K562 (cell line): ENCODE measurements around the gene DIPK1B. TPM values are rescaled to one million over a fixed set of nuclear protein-coding genes. Genes with fewer than 3 reads are reported as not detected.

Experiments used
- AFF1 ChIP-seq, 2 experiments: fragments of 450-650 bp; IDR thresholded peaks; 2 replicates each; pipeline ENCODE4 v1.6.1; 2018; ENCODE audit warnings: mild to moderate bottlenecking in 2 of 2, low read depth in 1 of 2; ENCODE audit not compliant: partially characterized antibody in 2 of 2
- CCAR2 ChIP-seq: fragments of 200-400 bp; formaldehyde crosslinking; IDR thresholded peaks from 2 replicates; pipeline ENCODE4 v1.6.1; 2017; ENCODE audit warnings: mild to moderate bottlenecking, low read depth, low read length
- CCNT2 ChIP-seq: IDR thresholded peaks from 2 replicates; pipeline ENCODE4 v1.6.1; 2011; ENCODE audit warnings: borderline replicate concordance, low read depth, mild to moderate bottlenecking, moderate library complexity, mixed read lengths, low read length; ENCODE audit not compliant: insufficient read length; ENCODE audit errors: extremely low read depth
- CXXC5 ChIP-seq: fragments of 250-450 bp; sonication (Bioruptor Pico); IDR thresholded peaks from 2 replicates; pipeline ENCODE4 v1.8.0; 2022; ENCODE audit warnings: inconsistent platforms, mild to moderate bottlenecking, moderate library complexity
- ILF3 ChIP-seq: fragments of 450-650 bp; IDR thresholded peaks from 2 replicates; pipeline ENCODE4 v1.6.1; 2018; ENCODE audit warnings: antibody characterized with exemption, mild to moderate bottlenecking, moderate library complexity, borderline replicate concordance
- MECOM ChIP-seq: fragments of 250-450 bp; sonication (Bioruptor Pico); IDR thresholded peaks from 2 replicates; pipeline ENCODE4 v1.8.0; 2022; ENCODE audit warnings: inconsistent platforms
- MYNN ChIP-seq, 2 experiments: sonication (generic); formaldehyde crosslinking in 1 of 2; IDR thresholded peaks; 2 replicates each; pipeline versions ENCODE4 v1.5.0 to v1.6.1; 2016 to 2020; ENCODE audit warnings: antibody characterized with exemption in 1 of 2, missing genetic modification reagents in 1 of 2
- PCBP2 ChIP-seq: fragments of 200-400 bp; formaldehyde crosslinking; IDR thresholded peaks from 2 replicates; pipeline ENCODE4 v1.6.1; 2018; ENCODE audit warnings: low read length, low read depth, mild to moderate bottlenecking, moderate library complexity; ENCODE audit not compliant: poor library complexity, severe bottlenecking
- POLR2G ChIP-seq: fragments of 200-400 bp; formaldehyde crosslinking; IDR thresholded peaks from 2 replicates; pipeline ENCODE4 v1.6.1; 2017; ENCODE audit warnings: low read depth, mild to moderate bottlenecking, antibody characterized with exemption, low read length, moderate library complexity
- PYGO2 ChIP-seq: fragments of 450-650 bp; IDR thresholded peaks from 2 replicates; pipeline ENCODE4 v1.6.1; 2016; ENCODE audit warnings: mild to moderate bottlenecking, missing genetic modification characterization, moderate library complexity, missing compliant biosample characterization
- UBTF ChIP-seq, 2 experiments: IDR thresholded peaks; 2 replicates each; pipeline ENCODE4 v1.6.1; 2012; ENCODE audit warnings: improper control_type of control experiment in 2 of 2, low read depth in 2 of 2, low read length in 2 of 2, borderline replicate concordance in 1 of 2
- ZFP30 ChIP-seq: fragments of 250-450 bp; sonication (Bioruptor Pico); IDR thresholded peaks from 2 replicates; pipeline ENCODE4 v1.8.0; 2022; ENCODE audit warnings: moderate library complexity, mild to moderate bottlenecking, inconsistent platforms, borderline replicate concordance
- ZFP91 ChIP-seq: sonication (generic); formaldehyde crosslinking; IDR thresholded peaks from 2 replicates; pipeline ENCODE4 v1.8.0; 2022; ENCODE audit warnings: mild to moderate bottlenecking, missing genetic modification reagents
- ZNF175 ChIP-seq: fragments of 200-800 bp; sonication (Bioruptor generic); IDR thresholded peaks from 2 replicates; pipeline ENCODE4 v1.6.1; 2016; ENCODE audit warnings: low read depth, mild to moderate bottlenecking, missing genetic modification characterization, missing compliant biosample characterization
- ZNF780A ChIP-seq: fragments of 250-450 bp; sonication (Bioruptor Pico); IDR thresholded peaks from 2 replicates; pipeline ENCODE4 v1.5.0; 2021; ENCODE audit warnings: mild to moderate bottlenecking
- polyA plus RNA-seq, 8 experiments: library from polyadenylated mRNA; depleted of rRNA in 4 of 8; stranded (reverse) in 5 of 8; unstranded in 3 of 8; fragments of >200 nt; fragmentation: Nextera tagmentation in 2 of 8; fragmentation: Illumina TruSeq in 1 of 8; extraction: Ambion mirVana in 2 of 8; extraction: Trizol in 1 of 8; gene quantifications; 2 replicates each; pipeline versions ENCODE4 v1.2.1 to v1.2.3, GENCODE V29; 2011 to 2014; ENCODE audit warnings: inconsistent platforms in 1 of 8, missing spikeins in 1 of 8
- total RNA-seq, 7 experiments: library from RNA; depleted of rRNA in 6 of 7; stranded (reverse); fragments of >200 nt in 6 of 7; fragmentation: Illumina TruSeq in 2 of 7; extraction: Trizol in 2 of 7; gene quantifications; 2 replicates each; pipeline versions ENCODE4 v1.2.1 to v1.2.3, GENCODE V29; 2011 to 2021; ENCODE audit warnings: low replicate concordance in 1 of 7
- TF ChIP-seq, protein P1 (sequence below): fragments of 250-450 bp; sonication (Bioruptor Pico); IDR thresholded peaks from 2 replicates; pipeline ENCODE4 v1.4.0; 2020

The DIPK1B gene
- total and polyA plus RNA-seq, 9 of the 15 experiments (the other 6 are each of a cell fraction or from before 2014, with no cell fraction given) = 0.08 to 22.3 (median 5.9) TPM

GRCh38 chr9:136711751-136712689 is at the start of gene DIPK1B (continued):
- TF ChIP-seq UBTF (IDR thresholded peaks at IDR 0.05; ENCODE audit: borderline replicate concordance in 1 of 2, low read depth in 2 of 2, low read length in 2 of 2) (0 out of 4 replicates have a peak, but pooled peaks of 1 of the 2 experiments have one; percentile 65), MYNN (IDR thresholded peaks at IDR 0.05) (no peak), MYNN (CRISPR knock-in tag; IDR thresholded peaks at IDR 0.05) (no peak), ZFP30 (CRISPR knock-in tag) (no peak), ILF3 (no peak), PCBP2 (no peak), CXXC5 (CRISPR knock-in tag) (peak; percentile 38), AFF1 (IDR thresholded peaks at IDR 0.05; ENCODE audit: low read depth in 1 of 2, partially characterized antibody in 2 of 2) (no peak), ZNF175 (CRISPR knock-in tag) (no peak), PYGO2 (tag) (no peak), CCAR2 (no peak), ZNF780A (no peak), ZFP91 (CRISPR knock-in tag) (no peak), CCNT2 (no peak), POLR2G (peak; percentile 43; the same call in 1 of the 2 replicates), MECOM (CRISPR knock-in tag) (no peak)
- TF ChIP-seq, protein P1, sequence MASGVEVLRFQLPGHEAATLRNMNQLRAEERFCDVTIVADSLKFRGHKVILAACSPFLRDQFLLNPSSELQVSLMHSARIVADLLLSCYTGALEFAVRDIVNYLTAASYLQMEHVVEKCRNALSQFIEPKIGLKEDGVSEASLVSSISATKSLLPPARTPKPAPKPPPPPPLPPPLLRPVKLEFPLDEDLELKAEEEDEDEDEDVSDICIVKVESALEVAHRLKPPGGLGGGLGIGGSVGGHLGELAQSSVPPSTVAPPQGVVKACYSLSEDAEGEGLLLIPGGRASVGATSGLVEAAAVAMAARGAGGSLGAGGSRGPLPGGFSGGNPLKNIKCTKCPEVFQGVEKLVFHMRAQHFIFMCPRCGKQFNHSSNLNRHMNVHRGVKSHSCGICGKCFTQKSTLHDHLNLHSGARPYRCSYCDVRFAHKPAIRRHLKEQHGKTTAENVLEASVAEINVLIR (CRISPR knock-in tag) = no peak
